HepG2 (cell line): ENCODE results near the gene TWIST2. TPM values are rescaled to one million over a fixed set of nuclear protein-coding genes. Genes with fewer than 3 reads are reported as not detected.

Experiments
- ATAC-seq: fragments of 200-7000 bp; cut with Tn5 transposase; 3 replicates; pipeline ENCODE4 v1.9.1; 2020; ENCODE audit warnings: mild to moderate bottlenecking, moderate library complexity
- BruUV-seq: library from RNA; stranded (reverse); fragments of 400-500 nt; replicated peaks from 2 replicates; lab custom pipeline; 2021; lab: Mats Ljungman, UMichigan
- CTCF ChIA-PET: fragments of 300-600 bp; formaldehyde crosslinking; extraction: SDS; loops from one replicate; lab custom pipeline; 2021; ENCODE audit warnings: low total read pairs, inconsistent platforms, low intra/inter-chr PET ratio; lab: Yijun Ruan, JAX
- POLR2A ChIA-PET: fragments of 350-600 bp; sonication (Branson Sonifier 250); formaldehyde crosslinking; loops from one replicate; lab custom pipeline; 2020; ENCODE audit warnings: antibody characterized with exemption, inconsistent platforms; lab: Yijun Ruan, JAX
- DNase-seq: peaks from one replicate; pipeline ENCODE4 v3.0.0-alpha.2; 2015; ENCODE audit warnings: low spot score
- FAIRE-seq: peaks from 3 replicates; lab custom pipeline; 2011; peaks lifted over from hg19 to GRCh38; lab: Jason Lieb, UNC
- H2AFZ ChIP-seq: one replicate; pipeline ENCODE4 v1.6.1; 2011; ENCODE audit warnings: low read length, inconsistent platforms
- H3K27ac ChIP-seq: fragments of 300-600 bp; 3 replicates; pipeline ENCODE4 v1.8.0; 2011; ENCODE audit warnings: mixed run types, mild to moderate bottlenecking, mixed read lengths, low read length, inconsistent platforms; ENCODE audit not compliant: insufficient read depth; ENCODE audit errors: extremely low read length
- H3K27me3 ChIP-seq, 2 experiments: fragments of 200-600 bp in 1 of 2; 2 replicates in 1 of 2; 3 replicates in 1 of 2; pipeline versions ENCODE4 v1.6.0 to v1.8.0; 2011; ENCODE audit warnings: low read length in 2 of 2, mild to moderate bottlenecking in 2 of 2, moderate library complexity in 2 of 2, inconsistent platforms in 1 of 2; ENCODE audit not compliant: insufficient read depth in 2 of 2, control insufficient read depth in 1 of 2
- H3K36me3 ChIP-seq, 2 experiments: fragments of 200-600 bp in 1 of 2; replicated peaks in 1 of 2; 2 replicates in 1 of 2; 3 replicates in 1 of 2; pipeline versions ENCODE4 v1.5.1 to v1.8.0; 2011; ENCODE audit warnings: low read length in 2 of 2, inconsistent platforms in 1 of 2; ENCODE audit not compliant: insufficient read depth in 2 of 2, control insufficient read depth in 1 of 2
- H3K4me1 ChIP-seq: 2 replicates; pipeline ENCODE4 v1.5.1; 2012; ENCODE audit warnings: low read length, inconsistent platforms; ENCODE audit not compliant: insufficient read depth
- H3K4me2 ChIP-seq: 2 replicates; pipeline ENCODE4 v1.6.0; 2011; ENCODE audit warnings: low read depth, low read length, inconsistent platforms
- H3K4me3 ChIP-seq, 3 experiments: fragments of 200-600 bp in 1 of 3; sonication (generic), shearing (Covaris generic) in 1 of 3; replicated peaks in 1 of 3; 2 replicates each; pipeline ENCODE4 v1.5.1; 2011 to 2016; ENCODE audit warnings: low read length in 3 of 3, inconsistent platforms in 2 of 3, low read depth in 2 of 3, mild to moderate bottlenecking in 2 of 3, control low read depth in 1 of 3, mixed read lengths in 1 of 3; ENCODE audit not compliant: insufficient read depth in 1 of 3
- H3K79me2 ChIP-seq: one replicate; pipeline ENCODE4 v1.6.1; 2011; ENCODE audit warnings: low read length, inconsistent platforms; ENCODE audit not compliant: insufficient read depth
- H3K9ac ChIP-seq: 2 replicates; pipeline ENCODE4 v1.6.0; 2011; ENCODE audit warnings: mild to moderate bottlenecking, low read depth, low read length, inconsistent platforms; ENCODE audit not compliant: insufficient read depth
- H3K9me3 ChIP-seq: 2 replicates; pipeline ENCODE4 v1.5.1; 2012; ENCODE audit warnings: mild to moderate bottlenecking, low read length
- H4K20me1 ChIP-seq: 2 replicates; pipeline ENCODE4 v1.6.0; 2011; ENCODE audit warnings: inconsistent platforms, mild to moderate bottlenecking, low read length, moderate library complexity; ENCODE audit not compliant: insufficient read depth
- JDP2 ChIP-seq: sonication (generic); formaldehyde crosslinking; IDR thresholded peaks from 2 replicates; pipeline ENCODE4 v1.8.1; 2022; ENCODE audit warnings: missing genetic modification reagents, borderline replicate concordance
- MTF1 ChIP-seq: sonication (generic); formaldehyde crosslinking; IDR thresholded peaks from 2 replicates; pipeline ENCODE4 v1.5.0; 2020; ENCODE audit warnings: missing genetic modification reagents
- SIX4 ChIP-seq: sonication (generic); formaldehyde crosslinking; IDR thresholded peaks from 2 replicates; pipeline ENCODE4 v1.4.0; 2020; ENCODE audit warnings: missing genetic modification reagents
- ZNF337 ChIP-seq: sonication (generic); formaldehyde crosslinking; IDR thresholded peaks from 2 replicates; pipeline ENCODE4 v1.5.1; 2020; ENCODE audit warnings: missing genetic modification reagents, low read depth, mild to moderate bottlenecking, borderline replicate concordance
- ZNF589 ChIP-seq: sonication (generic); formaldehyde crosslinking; conservative IDR thresholded peaks from 2 replicates; pipeline ENCODE4 v1.8.0; 2022; ENCODE audit warnings: mild to moderate bottlenecking, moderate library complexity, missing genetic modification reagents
- WGBS: methylation state at CpG from one replicate; pipeline ENCODE4 v1.1.6; 2017; ENCODE audit warnings: low lambda C conversion rate; 5-methylcytosine and 5-hydroxymethylcytosine counted together
- in situ Hi-C: cut with HindIII; loops from 2 replicates; pipeline ENCODE4 v1.10.0; 2017; ENCODE audit warnings: low pct_unique_long_range_greater_than_20kb; ENCODE audit not compliant: extremely low pct_ligation_motif_present
- intact Hi-C: fragments of 100-400 bp; cut with micrococcal nuclease; formaldehyde crosslinking; loops from one replicate; pipeline ENCODE4 v1.10.0; 2022; ENCODE audit not compliant: unreplicated experiment
- polyA plus RNA-seq, 8 experiments: library from polyadenylated mRNA; depleted of rRNA in 3 of 8; stranded (reverse) in 7 of 8; unstranded in 1 of 8; fragments of >200 nt; fragmentation: Illumina TruSeq in 4 of 8; extraction: Trizol in 4 of 8; gene quantifications; 2 replicates each; pipeline versions ENCODE4 v1.2.1 to v1.2.3, GENCODE V29; 2011 to 2016; ENCODE audit warnings: low read depth in 4 of 8, missing spikeins in 1 of 8, mixed read lengths in 1 of 8; ENCODE audit not compliant: insufficient read depth in 1 of 8
- total RNA-seq, 5 experiments: library from RNA; depleted of rRNA; stranded (reverse); fragments of >200 nt; fragmentation: Illumina TruSeq; extraction: Trizol; gene quantifications; 2 replicates each; pipeline ENCODE4 v1.2.3, GENCODE V29; 2016; ENCODE audit warnings: low read depth in 1 of 5

TWIST2 gene
- total and polyA plus RNA-seq, 2 of the 13 experiments (the other 11 are each of a cell fraction or from before 2014, with no cell fraction given), result 0.08 to 0.11 TPM

- Histone ChIP-seq H3K27me3 (peaks cover 3 to 42% of the 10 kb centered on the region in 2 experiments; a peak in 4 of 5 replicates), H3K27ac (no peak overlapping the region), H3K9ac (no peak overlapping the region), H3K79me2 (no peaks in the 10 kb centered on the region), H2AFZ (no peak overlapping the region), H3K4me1 (no peaks in the 10 kb centered on the region), H4K20me1 (no peaks in the 10 kb centered on the region), H3K4me2 (no peak overlapping the region), H3K36me3 (no peaks in the 10 kb centered on the region), H3K9me3 (no peaks in the 10 kb centered on the region), H3K4me3 (no peak overlapping the region)
- no TSS peak for BruUV-seq
- no peak for DNase-seq
- POLR2A ChIA-PET, result no interaction called here
- WGBS, result 3% methylated on average over 3 of the region's 3 CpGs
- intact Hi-C loops, result no loop called here
- TF ChIP-seq ZNF337 (CRISPR knock-in tag) (no peak), SIX4 (CRISPR knock-in tag) (no peak), MTF1 (CRISPR knock-in tag) (no peak), JDP2 (CRISPR knock-in tag) (no peak), ZNF589 (CRISPR knock-in tag) (no peak)
- CTCF ChIA-PET, result no interaction called here
- no peak for FAIRE-seq
- ATAC-seq, result no peak
- in situ Hi-C loops, result no loop called here
Measured at GRCh38 chr2:238956676-238957075, 108.8 kb downstream of the TWIST2 start.
